ENCODE measurements around the gene GAREM2.

DNA sequence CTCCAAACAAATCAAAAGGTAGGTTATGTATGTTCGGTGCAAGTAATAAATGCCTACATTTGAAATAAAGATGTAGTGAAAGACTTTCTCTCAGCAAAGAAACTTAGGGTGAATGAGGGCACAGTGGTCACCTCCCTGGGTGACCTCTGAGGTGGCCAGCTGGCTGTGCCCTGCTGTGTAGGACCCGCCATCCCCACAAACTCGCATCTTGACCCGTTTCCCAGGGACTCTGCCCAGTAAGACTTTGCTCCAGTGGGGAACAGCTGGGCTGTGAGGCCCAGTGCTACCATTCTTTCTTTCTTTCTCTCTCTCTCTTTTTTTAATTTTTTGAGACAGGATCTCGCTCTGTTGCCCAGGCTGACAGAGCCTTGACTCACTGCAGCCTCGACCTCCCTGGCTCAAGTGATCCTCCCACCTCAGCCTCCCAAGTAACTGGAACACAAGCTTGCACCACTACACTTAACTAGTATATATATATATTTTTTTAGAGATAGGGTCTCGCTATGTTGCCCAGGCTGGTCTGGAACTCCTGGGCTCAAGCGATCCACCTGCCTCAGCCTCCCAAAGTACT lies 8.2 kb upstream of the GAREM2 start:
- no peak for TF ChIP-seq BHLHE40 (IDR thresholded peaks at IDR 0.05; ENCODE audit: borderline replicate concordance)
- TF ChIP-seq FOXA1 (IDR thresholded peaks at IDR 0.05) = no peak
- no peak for TF ChIP-seq SP1 (IDR thresholded peaks at IDR 0.05)
- TF ChIP-seq ARNT (IDR thresholded peaks at IDR 0.05) = no peak
